GM13977 (cell line): Measurements from ENCODE around the gene FCGBP.
"Not testable (repeated sequence)": the region's sequence is repeated elsewhere in the genome, so short reads cannot be mapped to it uniquely, and the experiment has no call there.

Source experiments
- DNase-seq: peaks from one replicate; pipeline ENCODE4 v3.0.0; 2012; ENCODE audit warnings: low spot score
- in situ Hi-C: fragments of 300-500 bp; cut with MboI; formaldehyde crosslinking; loops from one replicate; pipeline ENCODE4 v1.12.0; 2022; ENCODE audit warnings: low sequenced_read_pairs, low pct_unique_long_range_greater_than_20kb, mixed read lengths, inconsistent platforms; ENCODE audit not compliant: unreplicated experiment
- TF ChIP-seq, protein P1 (sequence below): IDR thresholded peaks from 2 replicates; pipeline ENCODE4 v1.5.1; 2012; ENCODE audit warnings: mild to moderate bottlenecking, control low read depth; ENCODE audit not compliant: insufficient read depth; ENCODE audit errors: extremely low read depth, missing control alignments

Gene FCGBP

DNA sequence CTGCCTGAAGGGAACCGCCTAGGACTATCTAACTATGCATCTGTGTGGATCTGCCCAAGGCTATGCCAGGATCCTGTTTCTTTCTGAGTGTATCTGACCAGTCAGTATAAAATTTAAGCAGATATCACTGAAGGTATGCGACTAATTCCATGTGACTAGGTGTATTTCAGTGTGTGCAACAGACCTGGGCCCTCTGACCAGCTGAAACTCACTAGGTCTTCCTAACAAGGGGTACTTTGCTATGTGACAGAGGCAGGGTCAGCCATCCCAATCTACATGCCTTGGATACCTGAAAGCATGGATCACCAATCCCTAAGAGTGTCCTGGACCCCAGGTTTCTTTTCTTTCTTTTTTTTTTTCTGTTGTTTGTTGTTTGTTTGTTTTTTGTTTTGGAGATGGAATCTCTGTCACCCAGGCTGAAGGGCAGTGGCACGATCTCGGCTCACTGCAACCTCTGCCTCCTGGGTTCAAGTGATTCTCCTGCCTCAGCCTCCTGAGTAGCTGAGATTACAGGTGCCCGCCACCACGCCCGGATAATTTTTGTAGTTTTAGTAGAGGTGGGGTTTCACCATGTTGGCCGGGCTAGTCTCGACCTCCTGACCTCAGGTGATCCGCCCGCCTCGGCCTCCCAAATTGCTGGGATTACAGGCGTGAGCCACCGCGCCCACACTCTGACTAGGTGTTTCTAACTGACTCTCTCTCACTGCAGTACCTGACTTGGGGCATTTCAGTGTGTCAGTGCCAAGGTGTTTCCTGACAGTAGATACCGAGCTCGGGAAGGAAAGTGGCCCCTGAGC, 43.5 kb downstream of the FCGBP start:
- in situ Hi-C loops, result loop anchor here (10.0 kb wide), 1 partner anchor 74 kb away; no protein-coding TSS in a partner anchor
- no peak for DNase-seq
- TF ChIP-seq, protein P1, sequence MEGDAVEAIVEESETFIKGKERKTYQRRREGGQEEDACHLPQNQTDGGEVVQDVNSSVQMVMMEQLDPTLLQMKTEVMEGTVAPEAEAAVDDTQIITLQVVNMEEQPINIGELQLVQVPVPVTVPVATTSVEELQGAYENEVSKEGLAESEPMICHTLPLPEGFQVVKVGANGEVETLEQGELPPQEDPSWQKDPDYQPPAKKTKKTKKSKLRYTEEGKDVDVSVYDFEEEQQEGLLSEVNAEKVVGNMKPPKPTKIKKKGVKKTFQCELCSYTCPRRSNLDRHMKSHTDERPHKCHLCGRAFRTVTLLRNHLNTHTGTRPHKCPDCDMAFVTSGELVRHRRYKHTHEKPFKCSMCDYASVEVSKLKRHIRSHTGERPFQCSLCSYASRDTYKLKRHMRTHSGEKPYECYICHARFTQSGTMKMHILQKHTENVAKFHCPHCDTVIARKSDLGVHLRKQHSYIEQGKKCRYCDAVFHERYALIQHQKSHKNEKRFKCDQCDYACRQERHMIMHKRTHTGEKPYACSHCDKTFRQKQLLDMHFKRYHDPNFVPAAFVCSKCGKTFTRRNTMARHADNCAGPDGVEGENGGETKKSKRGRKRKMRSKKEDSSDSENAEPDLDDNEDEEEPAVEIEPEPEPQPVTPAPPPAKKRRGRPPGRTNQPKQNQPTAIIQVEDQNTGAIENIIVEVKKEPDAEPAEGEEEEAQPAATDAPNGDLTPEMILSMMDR, result no peak

DNA sequence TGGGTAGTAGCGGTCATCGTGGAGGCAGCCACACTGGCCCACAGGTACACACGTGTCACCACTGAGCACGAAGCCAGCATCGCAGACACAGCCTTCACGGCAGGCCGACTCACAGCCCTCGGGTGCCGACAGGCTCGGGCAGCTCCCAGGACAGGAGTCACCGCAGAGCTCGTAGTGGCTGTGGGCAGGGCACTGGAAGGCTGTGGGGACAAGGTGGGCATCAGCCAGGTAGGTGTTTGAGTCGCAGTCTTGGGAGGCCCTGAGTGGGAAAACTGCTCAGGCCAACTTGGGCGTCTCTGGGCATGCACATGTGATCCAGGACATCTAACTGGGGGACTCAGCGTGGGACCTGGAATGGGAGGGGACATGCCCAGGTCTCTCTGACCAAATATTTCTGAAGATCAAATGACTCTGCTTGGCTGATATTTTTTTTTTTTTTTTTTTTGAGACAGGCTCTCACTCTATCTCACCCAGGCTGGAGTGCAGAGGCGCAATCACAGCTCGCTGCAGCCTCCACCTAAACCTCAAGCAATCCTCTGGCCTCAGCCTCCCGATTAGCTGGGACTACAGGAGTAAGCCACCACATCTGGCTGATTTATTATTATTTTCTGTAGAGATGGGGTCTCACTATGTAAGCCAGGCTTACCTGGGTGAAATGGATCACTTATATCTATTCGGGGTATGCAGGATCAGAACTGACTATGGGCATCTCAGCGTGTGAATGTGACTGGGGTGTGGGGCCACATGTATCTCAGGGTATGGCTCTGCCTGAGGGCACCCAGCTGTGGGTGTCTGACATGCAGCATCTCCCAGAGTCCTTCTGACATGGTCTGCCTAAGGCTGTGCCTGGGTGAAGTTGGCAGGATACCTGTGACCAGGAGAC, 44.3 kb downstream of the FCGBP start:
- not testable (repeated sequence) for DNase-seq
- in situ Hi-C loops, result loop anchor here (10.0 kb wide), 1 partner anchor 75 kb away; no protein-coding TSS in a partner anchor

DNA sequence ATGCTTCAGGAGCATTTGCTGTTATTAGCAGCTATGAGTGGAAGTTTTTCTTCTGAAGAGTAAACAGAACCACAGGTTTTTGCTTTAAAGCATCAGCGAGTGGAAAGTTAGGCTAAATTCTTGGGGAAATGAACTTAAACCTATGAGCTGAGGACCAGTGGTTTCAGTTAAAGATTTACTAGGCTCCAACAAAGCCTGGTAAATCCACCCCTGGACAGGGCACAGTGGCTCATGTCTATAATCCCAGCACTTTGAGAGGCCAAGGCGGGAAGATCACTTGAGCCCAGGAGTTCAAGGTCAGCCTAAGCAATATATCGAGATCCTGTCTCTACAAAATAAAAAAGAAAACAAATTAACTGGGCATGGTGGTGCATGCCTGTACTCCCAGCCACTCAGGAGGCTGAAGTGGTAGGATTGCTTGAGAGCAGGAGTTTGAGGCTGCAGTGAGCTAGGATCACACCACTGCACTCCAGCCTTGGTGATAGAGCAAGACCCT, 46.9 kb downstream of the FCGBP start:
- DNase-seq, in situ Hi-C loops: not testable (repeated sequence)

DNA sequence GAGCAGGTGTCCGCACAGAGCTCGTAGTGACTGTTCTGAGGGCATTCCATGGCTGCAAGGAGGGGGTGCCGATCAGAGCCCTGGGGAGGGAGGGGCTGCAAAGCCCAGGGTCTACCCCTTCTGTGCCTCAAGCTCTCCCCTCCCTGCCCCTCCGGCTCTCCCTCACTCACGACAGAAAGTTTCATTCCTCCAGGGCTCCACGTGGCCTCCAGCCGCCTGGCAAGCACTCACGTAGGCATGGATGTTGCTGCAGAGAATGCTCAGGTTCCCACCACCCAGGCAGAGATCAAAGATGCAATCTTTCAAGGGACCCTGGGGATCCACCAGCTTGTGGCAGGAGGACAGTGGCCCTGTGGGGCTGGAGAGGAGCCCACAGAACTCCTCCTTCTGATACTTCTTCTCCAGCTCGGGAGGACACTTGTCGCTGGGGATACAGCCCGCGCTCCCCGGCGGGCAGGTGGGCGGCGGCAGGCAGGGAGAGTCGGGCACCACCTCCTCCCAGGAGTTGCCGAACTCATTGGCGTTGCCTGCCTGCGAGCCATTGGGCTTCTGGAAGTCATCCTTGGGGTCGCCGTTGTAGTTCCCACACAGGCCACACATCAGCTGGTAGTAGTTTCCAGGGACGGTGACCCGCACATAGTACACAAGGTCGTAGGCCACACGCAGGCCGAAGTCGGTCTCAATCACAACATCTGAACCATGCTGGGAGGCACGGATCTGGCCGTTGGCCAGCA, 48.4 kb downstream of the FCGBP start:
- not testable (repeated sequence) for DNase-seq

DNA sequence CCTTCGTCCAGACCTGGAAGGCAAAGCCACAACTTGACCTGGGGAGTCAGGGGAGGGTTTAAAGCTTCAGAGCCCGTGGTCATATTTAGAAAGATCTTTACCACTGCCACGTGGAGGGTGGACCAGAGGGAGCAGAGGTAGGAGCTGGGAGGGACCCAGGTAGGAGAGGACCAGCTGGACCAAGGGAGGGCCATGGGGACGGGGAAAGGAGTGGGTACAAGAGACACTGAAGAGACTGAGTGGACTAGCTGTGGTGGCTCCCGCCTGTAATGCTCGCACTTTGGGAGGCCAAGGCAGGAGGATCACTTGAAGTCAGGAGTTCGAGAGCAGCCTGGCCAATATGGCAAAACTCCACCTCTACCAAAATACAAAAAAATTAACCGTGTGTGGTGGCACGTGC, 49.7 kb downstream of the FCGBP start:
- in situ Hi-C loops, DNase-seq: not testable (repeated sequence)

More for the DNA sequence above, 48.4 kb downstream of the FCGBP start:
- in situ Hi-C loops, result not testable (repeated sequence)
